ENCODE data around the gene S1PR2. TPM values are rescaled to one million over a fixed set of nuclear protein-coding genes. Genes with fewer than 3 reads are reported as not detected.
"Not testable (repeated sequence)": the region's sequence is repeated elsewhere in the genome, so short reads cannot be mapped to it uniquely, and the experiment has no call there.

S1PR2 gene
- total RNA-seq, 1 donor from 2014 or later = 3.4 TPM

DNA sequence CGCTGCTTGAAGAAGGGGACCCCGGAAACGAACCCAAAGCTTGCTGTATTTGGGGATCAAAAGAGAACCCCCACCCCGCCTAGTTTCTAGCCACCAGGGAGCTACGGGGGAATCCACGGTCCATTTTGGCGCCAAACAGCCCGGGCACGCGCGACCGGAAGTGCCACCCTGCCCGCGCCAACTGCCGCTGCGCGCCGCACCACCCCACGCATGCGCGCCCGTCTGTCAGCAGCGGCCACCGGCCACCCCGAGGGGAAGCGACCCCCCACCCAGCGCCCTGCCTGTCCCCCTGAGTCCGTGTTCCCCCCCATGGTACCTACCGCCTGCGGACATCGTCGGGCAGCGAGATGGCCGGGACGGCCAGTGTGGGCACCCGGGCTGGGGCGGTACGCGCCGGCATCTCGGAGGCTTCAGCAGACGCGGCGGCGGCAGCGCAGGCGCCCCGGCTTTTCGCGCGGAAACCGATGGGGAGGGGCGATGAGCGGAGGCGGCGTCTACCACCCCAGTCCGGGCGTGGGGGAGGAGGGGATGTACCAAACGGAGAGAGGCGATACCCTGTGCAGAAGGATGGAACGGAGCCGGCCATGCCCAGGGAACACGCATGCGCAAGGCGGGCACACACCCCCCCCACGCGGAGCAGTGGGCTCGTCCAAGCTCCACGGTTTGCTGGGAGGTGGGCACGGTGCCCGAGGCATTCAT, 36.5 kb downstream of the S1PR2 start, which contains the start of gene DNMT1:
DNMT1 (minus strand) TSS at position 454 of the 699 bp plus-strand sequence; CDS start at position 400, 54 bp downstream.
- peak; percentile 64 for DNase-seq (ENCODE audit: extremely low read depth, low read depth, low spot score)

- no peak for DNase-seq (ENCODE audit: extremely low read depth, low read depth, low spot score)
Measured at GRCh38 chr19:10193790-10194499, 37.2 kb downstream of the S1PR2 start.

DNA sequence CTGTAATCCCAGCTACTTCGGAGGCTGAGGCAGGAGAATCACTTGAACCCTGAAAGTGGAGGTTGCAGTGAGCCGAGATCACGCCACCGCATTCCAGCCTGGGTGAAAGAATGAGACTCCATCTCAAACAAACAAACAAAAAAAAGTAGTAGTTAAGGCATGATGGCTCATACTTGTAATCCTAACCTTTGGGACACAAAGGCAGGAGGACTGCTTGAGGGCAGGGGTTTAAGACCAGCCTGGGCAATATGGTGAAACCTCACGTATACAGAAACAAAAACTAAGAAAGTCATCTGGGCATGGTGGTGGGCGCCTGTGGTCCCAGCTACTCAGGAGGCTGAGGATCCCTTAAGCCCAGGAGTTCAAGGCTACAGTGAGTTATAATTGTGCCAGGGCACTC, 38.2 kb downstream of the S1PR2 start:
- DNase-seq (ENCODE audit: extremely low read depth, low read depth, low spot score) = no peak

- peak; percentile 69 for DNase-seq (ENCODE audit: extremely low read depth, low read depth, low spot score)
Measured at GRCh38 chr19:10191347-10191746, 39.8 kb downstream of the S1PR2 start.

DNA sequence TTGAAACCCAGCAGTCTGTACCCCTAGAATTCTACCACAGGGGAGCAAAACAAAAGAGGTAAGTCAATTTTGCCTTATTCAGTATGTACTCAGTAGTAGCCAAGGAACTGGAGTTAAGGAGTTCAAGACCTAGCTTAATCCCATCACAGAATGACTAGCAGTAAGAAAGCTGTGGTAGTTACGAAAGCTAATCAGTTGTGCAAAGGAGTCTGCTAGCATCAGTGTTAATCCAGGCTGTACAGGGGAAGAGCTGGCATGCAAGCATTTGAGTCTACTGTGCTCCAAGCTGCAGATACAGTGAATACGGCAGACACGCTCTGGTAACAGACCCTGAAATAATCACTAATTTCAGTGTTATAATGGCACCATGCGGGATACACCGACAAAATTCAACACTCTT, 41.1 kb downstream of the S1PR2 start:
- DNase-seq (ENCODE audit: extremely low read depth, low read depth, low spot score) = no peak

- DNase-seq (ENCODE audit: extremely low read depth, low read depth, low spot score) = no peak
Measured at GRCh38 chr19:10189616-10190015, 41.5 kb downstream of the S1PR2 start.

DNA sequence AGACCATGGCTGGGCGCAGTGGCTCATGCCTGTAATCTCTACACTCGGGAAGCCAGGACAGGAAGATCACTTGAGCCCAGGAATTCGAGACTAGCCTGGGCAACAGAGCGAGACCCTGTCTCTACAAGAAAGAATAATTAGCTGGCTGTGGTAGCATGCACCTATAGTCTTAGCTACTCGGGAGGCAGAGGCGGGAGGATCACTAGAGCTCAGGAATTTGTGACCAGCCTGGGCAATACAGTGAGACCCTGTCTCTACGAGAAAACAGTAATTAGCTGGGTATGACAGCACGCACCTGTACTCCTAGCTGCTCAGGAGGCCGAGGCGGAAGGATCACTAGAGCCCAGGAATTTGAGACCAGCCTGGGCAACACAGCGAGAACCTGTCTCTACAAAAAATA, 43.8 kb downstream of the S1PR2 start:
- DNase-seq (ENCODE audit: extremely low read depth, low read depth, low spot score) = no peak

DNA sequence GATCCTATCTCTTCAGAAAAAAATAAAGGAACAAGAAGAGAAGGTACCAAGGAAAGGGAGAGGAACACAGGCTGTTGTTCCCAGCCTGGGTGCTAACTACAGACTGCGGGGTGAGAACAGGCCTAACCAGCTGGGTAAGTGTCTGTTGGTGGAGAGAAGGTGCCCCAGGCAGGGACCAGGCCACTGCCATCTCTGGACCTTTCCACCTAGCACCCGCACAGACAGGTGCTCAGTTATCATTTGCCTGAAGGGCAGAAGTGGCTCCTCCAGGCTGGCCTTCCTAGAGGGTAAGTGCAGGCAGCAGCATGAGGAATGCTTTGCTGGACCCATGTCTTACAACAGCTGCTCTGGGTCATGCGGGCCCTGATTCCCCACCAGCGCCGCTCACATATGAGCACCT, 46.5 kb downstream of the S1PR2 start:
- DNase-seq (ENCODE audit: extremely low read depth, low read depth, low spot score) = no peak

- no peak for DNase-seq (ENCODE audit: extremely low read depth, low read depth, low spot score)
Measured at GRCh38 chr19:10183926-10184325, 47.2 kb downstream of the S1PR2 start.

GRCh38 chr19:10182847-10183246, 48.3 kb downstream of the S1PR2 start:
- DNase-seq (ENCODE audit: extremely low read depth, low read depth, low spot score) = no peak

DNA sequence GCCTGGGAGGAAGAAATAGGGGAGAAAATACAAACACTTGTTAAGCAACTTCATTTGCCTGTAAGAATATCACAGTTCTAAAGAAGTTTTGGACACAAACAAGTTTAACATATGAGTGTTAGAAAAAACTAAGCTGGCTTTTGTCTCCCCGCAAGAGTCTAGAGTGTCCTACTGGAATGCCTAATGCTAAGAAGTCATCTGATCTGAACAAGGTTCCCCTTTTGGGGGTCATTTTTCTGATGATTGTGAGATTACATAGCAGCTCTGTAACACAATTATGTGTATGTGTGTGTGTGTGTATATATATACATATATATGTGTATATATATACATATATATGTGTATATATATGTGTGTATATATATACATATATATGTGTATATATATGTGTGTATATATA, 49.1 kb downstream of the S1PR2 start:
- no peak for DNase-seq (ENCODE audit: extremely low read depth, low read depth, low spot score)

DNA sequence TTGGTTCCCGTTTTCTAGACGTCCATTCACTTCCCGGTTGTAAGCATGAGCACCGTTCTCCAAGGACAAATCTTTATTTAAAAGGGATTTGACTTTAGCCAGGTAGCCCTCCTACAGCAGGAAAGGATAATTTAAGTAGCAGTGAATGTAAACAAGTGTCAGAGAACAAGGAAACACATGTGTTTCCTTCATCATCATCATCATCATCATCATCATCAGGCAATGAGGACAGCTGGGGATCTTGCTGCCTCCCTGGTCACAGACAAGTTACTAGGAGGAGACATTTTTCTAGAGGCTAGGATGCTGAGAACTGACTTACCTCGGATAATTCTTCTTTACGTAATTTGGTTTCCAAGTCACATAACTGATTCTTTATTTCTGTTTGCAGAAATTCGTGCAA, 50.7 kb downstream of the S1PR2 start:
- DNase-seq (ENCODE audit: extremely low read depth, low read depth, low spot score) = no peak

DNA sequence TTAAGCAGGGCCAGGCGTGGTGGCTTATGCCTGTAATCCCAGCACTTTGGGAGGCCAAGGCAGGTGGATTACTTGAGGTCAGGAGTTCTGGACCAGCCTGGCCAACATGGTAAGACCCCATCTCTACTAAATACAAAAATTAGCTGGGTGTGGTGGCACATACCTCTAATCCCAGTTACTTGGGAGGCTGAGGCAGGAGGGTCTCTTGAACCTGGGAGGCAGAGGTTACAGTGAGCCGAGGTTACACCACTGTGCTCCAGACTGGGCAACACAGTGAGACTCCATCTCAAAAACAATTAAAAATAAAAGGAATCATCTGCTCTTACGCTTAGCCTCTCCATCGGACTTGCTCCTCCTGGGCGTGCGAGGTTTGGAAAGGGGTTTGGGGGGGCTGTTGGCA, 51.1 kb downstream of the S1PR2 start:
- DNase-seq (ENCODE audit: extremely low read depth, low read depth, low spot score) = not testable (repeated sequence)

DNA sequence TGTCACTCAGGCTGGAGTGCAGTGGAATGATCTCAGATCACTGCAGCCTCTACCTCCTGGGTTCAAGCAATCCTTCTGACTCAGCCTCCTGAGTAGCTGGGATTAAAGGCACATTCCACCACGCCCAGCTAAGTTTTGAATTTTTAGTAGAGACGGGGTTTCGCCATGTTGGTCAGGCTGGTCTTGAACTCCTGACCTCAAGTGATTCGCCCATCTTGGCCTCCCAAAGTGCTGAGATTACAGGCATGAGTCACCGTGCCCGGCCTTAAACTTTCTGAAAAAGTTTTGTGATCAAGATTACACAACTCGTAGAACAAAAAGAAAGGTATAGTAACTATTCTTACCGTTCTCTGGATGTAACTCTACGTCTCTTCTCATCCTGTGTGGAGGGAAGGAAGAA, 57.6 kb downstream of the S1PR2 start:
- no peak for DNase-seq (ENCODE audit: extremely low read depth, low read depth, low spot score)

Other genes starting within 250 kb of the S1PR2 start
- 2.0 and 2.6 TPM in 2 replicates for gene COL5A3, start 220.8 kb downstream of the S1PR2 start, total RNA-seq
- not detected in 2 replicates for gene RDH8, start 217.8 kb downstream of the S1PR2 start, total RNA-seq
- gene SHFL, start 145.0 kb downstream of the S1PR2 start, total RNA-seq = 51.5 and 55.7 TPM in 2 replicates
- 0.29 and 1.4 TPM in 2 replicates for gene ANGPTL6, start 128.7 kb downstream of the S1PR2 start, total RNA-seq
- 31.2 and 39.6 TPM in 2 replicates for gene PPAN, start 125.0 kb downstream of the S1PR2 start, total RNA-seq
- gene P2RY11, start 119.6 kb downstream of the S1PR2 start, total RNA-seq = 4.1 and 11.1 TPM in 2 replicates
- gene EIF3G, start 111.4 kb downstream of the S1PR2 start, total RNA-seq = 235 and 275 TPM in 2 replicates
- 40.0 and 83.9 TPM in 2 replicates for gene DNMT1, start 36.4 kb downstream of the S1PR2 start, total RNA-seq
- 68.0 and 68.1 TPM in 2 replicates for gene MRPL4, start 20.9 kb upstream of the S1PR2 start, total RNA-seq
- 139 and 564 TPM in 2 replicates for gene ICAM1, start 39.8 kb upstream of the S1PR2 start, total RNA-seq
- 1.8 TPM in 1 of 2 replicates, not detected in the other for gene ICAM4, start 55.6 kb upstream of the S1PR2 start, total RNA-seq
- 0.06 TPM in 1 of 2 replicates, not detected in the other for gene ICAM5, start 58.6 kb upstream of the S1PR2 start, total RNA-seq
- 0.39 and 1.3 TPM in 2 replicates for gene ZGLP1, start 78.5 kb upstream of the S1PR2 start, total RNA-seq
- gene FDX2, start 84.7 kb upstream of the S1PR2 start, total RNA-seq = 19.0 and 20.8 TPM in 2 replicates
- gene RAVER1, start 102.2 kb upstream of the S1PR2 start, total RNA-seq = 37.4 and 68.2 TPM in 2 replicates
- gene ICAM3, start 108.3 kb upstream of the S1PR2 start, total RNA-seq = 9.3 and 11.3 TPM in 2 replicates
- gene TYK2, start 149.2 kb upstream of the S1PR2 start, total RNA-seq = 83.1 and 178 TPM in 2 replicates
- 276 and 332 TPM in 2 replicates for gene CDC37, start 172.2 kb upstream of the S1PR2 start, total RNA-seq
- 4.8 and 5.3 TPM in 2 replicates for gene PDE4A, start 189.2 kb upstream of the S1PR2 start, total RNA-seq